Stimulated activated effector memory CD8-positive, alpha-beta T cell treated with anti-CD3 and anti-CD28 coated beads, Interleukin-12 subunit alpha, Interleukin-12 subunit beta, amount 100 ng/mL, for 72 hours (primary cell): Measurements from ENCODE around the gene TARBP1.
"Not testable (repeated sequence)": the region's sequence is repeated elsewhere in the genome, so short reads cannot be mapped to it uniquely, and the experiment has no call there.

Experiments used
- ATAC-seq: fragments of 150-1000 bp; cut with Tn5 transposase; 2 replicates; pipeline ENCODE4 v1.10.0; 2021
- DNase-seq, 2 donors: peaks; one replicate each; pipeline ENCODE4 v3.0.0; 2021 to 2022; ENCODE audit warnings: low spot score in 2 of 2
- H3K27ac Mint-ChIP-seq: one replicate; pipeline ENCODE4 v1.8.0; 2022; ENCODE audit warnings: mild to moderate bottlenecking, mixed read lengths
- H3K36me3 Mint-ChIP-seq: one replicate; pipeline ENCODE4 v1.8.0; 2022; ENCODE audit warnings: mild to moderate bottlenecking, mixed read lengths
- H3K4me1 Mint-ChIP-seq: one replicate; pipeline ENCODE4 v1.8.0; 2022; ENCODE audit warnings: mixed read lengths
- H3K4me3 Mint-ChIP-seq: one replicate; pipeline ENCODE4 v1.8.0; 2022; ENCODE audit warnings: mild to moderate bottlenecking, mixed read lengths
- H3K9me3 Mint-ChIP-seq: one replicate; pipeline ENCODE4 v1.8.0; 2022; ENCODE audit warnings: mixed read lengths

Gene TARBP1

DNA sequence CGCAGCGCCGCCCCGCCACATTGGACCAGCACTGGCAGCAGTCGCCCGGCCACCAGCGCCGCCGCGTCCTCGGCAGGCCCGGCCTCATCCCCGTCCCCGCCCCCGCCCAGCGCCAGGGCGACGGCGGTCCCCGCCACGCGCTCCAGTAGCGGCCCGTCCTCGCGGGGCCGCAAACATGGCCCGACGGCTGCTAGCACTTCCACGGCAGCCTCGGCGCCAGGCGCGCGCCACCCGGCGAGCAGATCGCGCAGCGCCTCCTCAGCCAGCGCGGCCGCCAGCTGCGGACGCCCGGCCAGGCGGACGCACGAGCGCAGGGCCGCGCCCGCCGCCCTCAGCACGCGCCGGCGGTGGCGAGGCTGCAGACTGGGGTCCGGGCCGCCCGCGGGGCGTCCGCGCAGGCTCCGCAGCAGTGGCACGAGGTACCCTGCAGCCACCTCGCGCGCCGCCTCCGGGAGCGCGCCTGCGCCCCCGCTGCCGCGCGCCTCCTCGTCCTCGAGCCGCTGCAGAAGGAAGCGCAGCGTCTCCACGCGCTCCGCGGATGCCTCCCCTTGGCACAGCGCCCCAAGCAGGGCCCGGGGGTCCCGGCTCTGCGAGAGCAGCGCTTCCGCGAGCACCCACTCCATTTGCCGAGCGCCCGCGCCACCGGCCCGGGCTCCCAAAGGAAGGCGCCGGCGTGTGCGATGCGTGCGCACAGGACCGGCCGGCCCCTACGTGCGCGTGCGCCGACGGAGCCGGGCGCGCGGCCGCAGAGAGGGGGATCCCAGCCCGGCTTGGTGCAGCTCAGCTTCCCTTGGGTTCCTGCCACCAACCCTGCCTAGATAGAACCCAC lies at the start of gene TARBP1:
TARBP1 (minus strand) TSS at position 699 of the 829 bp plus-strand sequence; CDS start at position 623, 76 bp downstream.
- peaks cover 6% of the 10 kb centered on the region for H3K36me3 Mint-ChIP-seq
- H3K9me3 Mint-ChIP-seq = no peaks in the 10 kb centered on the region
- H3K27ac Mint-ChIP-seq = peak within 1 kb of the TSS; percentile 66
- H3K4me1 Mint-ChIP-seq = peaks cover 19% of the 10 kb centered on the region
- ATAC-seq (peak; percentile 84), DNase-seq (peak; percentile 67 to 87)
- peak within 1 kb of the TSS; percentile 70 for H3K4me3 Mint-ChIP-seq

DNA sequence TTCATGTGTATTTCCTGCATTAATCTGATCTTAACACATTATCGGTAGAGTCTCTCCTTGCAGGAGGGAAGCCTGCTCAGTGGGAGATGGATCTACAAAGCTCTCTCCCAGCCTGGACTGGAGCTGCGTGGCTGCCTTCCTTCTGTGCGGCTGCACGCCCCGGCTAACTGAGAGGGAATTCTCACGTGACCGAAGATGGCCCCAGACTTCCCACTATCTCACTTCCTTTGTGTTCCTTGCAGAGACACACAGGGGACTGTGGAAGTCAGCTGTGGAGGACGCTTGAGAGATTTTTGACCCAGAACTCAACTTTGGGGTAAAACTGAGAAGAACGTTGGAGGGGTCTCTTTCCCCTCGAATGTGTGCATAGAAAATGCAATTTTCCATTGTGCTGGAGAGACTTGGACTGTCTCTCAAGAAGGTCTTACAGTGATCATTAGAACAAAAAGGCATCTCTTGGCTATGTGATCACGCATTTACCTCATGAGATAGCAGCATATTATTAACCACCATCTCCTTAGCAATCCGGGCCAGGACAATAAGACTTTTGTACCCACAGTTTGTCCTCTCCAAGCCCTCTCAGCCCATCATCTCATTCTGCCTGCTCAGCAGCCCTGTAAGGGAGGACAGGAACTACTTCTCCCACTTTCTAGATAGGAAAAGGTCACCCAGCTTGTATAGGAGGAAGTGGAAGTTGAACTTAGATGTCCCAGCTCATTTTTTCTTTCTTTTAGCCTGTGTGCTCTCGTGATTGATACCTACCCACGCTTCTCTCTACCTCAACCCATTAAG lies 49.3 kb upstream of the TARBP1 start:
- no peak for ATAC-seq
- Mint-ChIP-seq H3K36me3 (no peaks in the 10 kb centered on the region), H3K9me3 (no peaks in the 10 kb centered on the region), H3K4me3 (no peak overlapping the region), H3K27ac (no peak overlapping the region), H3K4me1 (no peaks in the 10 kb centered on the region)
- no peak for DNase-seq

DNA sequence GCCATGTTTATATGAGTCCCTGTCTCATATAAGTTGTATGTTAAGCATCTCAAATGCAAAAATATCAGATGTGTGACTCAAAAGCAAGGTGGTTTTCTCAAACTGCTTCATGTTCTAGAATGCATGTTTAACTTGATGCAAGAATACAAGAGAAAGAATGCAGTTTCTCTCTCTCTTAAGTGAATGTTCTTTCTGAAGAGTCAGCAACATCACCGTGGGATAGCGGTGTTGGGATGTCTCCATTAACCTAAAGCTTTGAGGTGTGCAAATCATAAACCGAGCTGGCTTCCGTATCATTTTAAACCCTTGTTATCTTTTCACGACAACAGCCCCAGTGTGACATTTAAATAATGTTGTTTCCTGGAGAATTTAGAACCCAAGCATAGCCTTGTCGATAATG lies 48.4 kb upstream of the TARBP1 start:
- Mint-ChIP-seq H3K27ac (no peak overlapping the region), H3K36me3 (no peaks in the 10 kb centered on the region), H3K4me1 (no peaks in the 10 kb centered on the region), H3K4me3 (no peak overlapping the region), H3K9me3 (no peaks in the 10 kb centered on the region)
- ATAC-seq (no peak), DNase-seq (no peak)

GRCh38 chr1:234526922-234527321 lies 47.9 kb upstream of the TARBP1 start:
- Mint-ChIP-seq H3K27ac (no peak overlapping the region), H3K4me1 (no peaks in the 10 kb centered on the region), H3K4me3 (no peak overlapping the region), H3K36me3 (no peaks in the 10 kb centered on the region), H3K9me3 (no peaks in the 10 kb centered on the region)
- ATAC-seq = no peak
- DNase-seq = no peak

DNA sequence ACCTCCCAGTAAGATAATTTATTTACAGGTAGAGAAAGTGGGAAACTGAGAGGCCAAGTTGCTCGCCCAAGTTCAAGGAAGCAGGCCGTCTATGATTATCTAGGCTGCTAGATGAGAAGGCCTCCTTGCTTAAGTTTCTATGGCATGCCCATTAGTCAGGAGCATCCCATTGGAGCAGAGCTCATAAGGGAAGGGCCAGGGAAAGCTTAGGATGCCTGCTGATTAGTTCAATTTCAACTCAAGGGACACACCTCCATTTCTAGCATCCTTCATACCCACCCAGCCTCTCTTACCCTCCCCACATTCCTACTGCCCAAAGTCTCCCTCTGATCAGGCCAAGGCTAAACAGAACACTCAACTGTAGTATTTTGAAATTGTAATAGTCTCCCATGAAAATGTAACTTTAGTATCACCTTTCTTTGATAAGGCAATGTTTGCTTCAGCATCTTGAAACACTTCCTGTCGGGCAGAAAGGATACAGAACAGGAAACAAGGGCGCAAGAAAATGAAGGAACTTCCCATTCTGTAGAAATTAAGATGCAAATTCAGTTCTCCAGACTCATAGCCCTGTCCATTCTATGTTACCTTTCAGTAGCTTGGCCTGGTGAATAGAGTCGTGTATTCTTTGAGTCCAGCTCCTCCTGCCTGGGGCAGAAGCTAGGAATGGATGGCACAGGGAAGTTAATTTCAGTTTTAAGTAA lies 46.3 kb upstream of the TARBP1 start:
- Mint-ChIP-seq H3K4me3 (no peak overlapping the region), H3K9me3 (no peaks in the 10 kb centered on the region), H3K4me1 (no peaks in the 10 kb centered on the region), H3K27ac (no peak overlapping the region), H3K36me3 (no peaks in the 10 kb centered on the region)
- DNase-seq (no peak), ATAC-seq (no peak)

DNA sequence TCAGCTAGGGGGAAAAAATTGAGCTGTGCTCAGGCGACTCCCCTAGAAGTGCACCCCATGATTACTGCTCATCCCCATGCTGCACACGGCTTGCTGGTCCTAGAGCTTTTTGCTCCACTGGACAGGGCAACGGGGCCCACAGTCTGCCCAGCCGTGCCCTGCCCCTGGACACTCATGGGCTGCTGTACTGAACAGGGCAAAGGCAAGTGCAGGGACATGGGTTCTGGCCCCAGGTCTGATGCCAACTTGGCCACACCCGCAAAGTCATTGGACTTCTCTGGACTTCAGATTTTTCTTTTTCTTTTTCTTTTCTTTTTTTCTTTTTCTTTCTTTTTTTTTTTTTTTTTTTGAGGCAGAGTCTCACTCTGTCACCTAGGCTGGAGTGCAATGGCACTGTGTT lies 42.9 kb upstream of the TARBP1 start:
- H3K27ac Mint-ChIP-seq = no peak overlapping the region
- H3K9me3 Mint-ChIP-seq = no peaks in the 10 kb centered on the region
- peaks cover 11% of the 10 kb centered on the region for H3K4me1 Mint-ChIP-seq
- ATAC-seq (no peak), DNase-seq (no peak)
- no peaks in the 10 kb centered on the region for H3K36me3 Mint-ChIP-seq
- H3K4me3 Mint-ChIP-seq = no peak overlapping the region

- Mint-ChIP-seq H3K27ac (no peak overlapping the region), H3K4me3 (no peak overlapping the region), H3K9me3 (no peaks in the 10 kb centered on the region), H3K4me1 (peaks cover 11% of the 10 kb centered on the region), H3K36me3 (no peaks in the 10 kb centered on the region)
- DNase-seq (no peak), ATAC-seq (no peak)
Measured at GRCh38 chr1:234520908-234521817, 42.2 kb upstream of the TARBP1 start.

GRCh38 chr1:234519506-234519905 lies 40.5 kb upstream of the TARBP1 start:
- H3K9me3 Mint-ChIP-seq = no peaks in the 10 kb centered on the region
- DNase-seq (no peak), ATAC-seq (no peak)
- no peak overlapping the region for H3K4me3 Mint-ChIP-seq
- no peaks in the 10 kb centered on the region for H3K36me3 Mint-ChIP-seq
- H3K27ac Mint-ChIP-seq = no peak overlapping the region
- H3K4me1 Mint-ChIP-seq = peaks cover 11% of the 10 kb centered on the region

DNA sequence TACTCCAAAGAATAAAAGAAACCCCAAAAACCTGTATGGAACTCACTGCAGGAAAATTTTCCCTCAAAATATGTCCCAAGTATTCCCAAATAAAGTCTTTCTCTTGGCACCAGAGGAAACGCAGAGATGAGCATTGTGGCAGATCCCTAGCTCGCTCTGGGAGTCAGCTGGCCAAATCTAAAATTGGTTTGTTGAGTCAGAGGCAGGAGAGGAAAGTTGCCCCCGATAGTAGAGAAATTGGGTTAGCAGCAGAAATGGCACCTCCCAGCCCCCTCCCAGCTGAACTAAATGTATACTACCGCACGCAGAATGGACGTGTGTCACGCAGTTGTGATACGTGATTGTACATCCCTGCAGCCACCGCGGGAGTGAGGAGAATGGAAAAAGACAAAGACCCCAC lies 39.9 kb upstream of the TARBP1 start:
- ATAC-seq = no peak
- Mint-ChIP-seq H3K4me1 (peaks cover 11% of the 10 kb centered on the region), H3K27ac (no peak overlapping the region), H3K9me3 (no peaks in the 10 kb centered on the region), H3K4me3 (no peak overlapping the region), H3K36me3 (no peaks in the 10 kb centered on the region)
- DNase-seq = no peak

GRCh38 chr1:234518086-234518485 lies 39.1 kb upstream of the TARBP1 start:
- ATAC-seq, H3K9me3 Mint-ChIP-seq, DNase-seq, H3K36me3 Mint-ChIP-seq, H3K4me3 Mint-ChIP-seq: not testable (repeated sequence)
- H3K4me1 Mint-ChIP-seq = peaks cover 11% of the 10 kb centered on the region
- H3K27ac Mint-ChIP-seq = peak overlapping the region; percentile 7

- Mint-ChIP-seq H3K4me3 (no peak overlapping the region), H3K9me3 (no peaks in the 10 kb centered on the region), H3K27ac (peak overlapping the region; percentile 7), H3K36me3 (no peaks in the 10 kb centered on the region), H3K4me1 (peaks cover 11% of the 10 kb centered on the region)
- no peak for ATAC-seq
- DNase-seq = no peak
Measured at GRCh38 chr1:234517110-234517802, 38.3 kb upstream of the TARBP1 start.

DNA sequence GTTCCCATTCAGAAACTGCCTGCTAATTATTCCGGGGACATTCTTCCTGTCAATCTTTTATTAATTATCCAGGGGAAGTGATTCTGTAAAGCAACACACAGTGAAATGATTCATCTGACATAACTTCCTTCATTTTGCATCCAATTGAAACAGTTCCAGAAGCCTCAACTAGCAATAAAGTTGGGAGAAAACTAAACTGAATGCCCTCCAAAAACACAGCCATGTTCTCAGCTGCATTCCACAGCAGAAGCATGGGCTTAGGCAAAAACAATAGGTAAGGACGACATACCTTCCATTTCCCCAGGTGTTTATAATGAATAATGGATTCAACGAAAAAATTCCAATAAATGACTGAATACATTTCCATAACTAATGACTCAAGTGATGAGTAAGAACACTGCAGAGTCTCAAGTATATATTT lies 36.9 kb upstream of the TARBP1 start:
- no peak overlapping the region for H3K27ac Mint-ChIP-seq

DNA sequence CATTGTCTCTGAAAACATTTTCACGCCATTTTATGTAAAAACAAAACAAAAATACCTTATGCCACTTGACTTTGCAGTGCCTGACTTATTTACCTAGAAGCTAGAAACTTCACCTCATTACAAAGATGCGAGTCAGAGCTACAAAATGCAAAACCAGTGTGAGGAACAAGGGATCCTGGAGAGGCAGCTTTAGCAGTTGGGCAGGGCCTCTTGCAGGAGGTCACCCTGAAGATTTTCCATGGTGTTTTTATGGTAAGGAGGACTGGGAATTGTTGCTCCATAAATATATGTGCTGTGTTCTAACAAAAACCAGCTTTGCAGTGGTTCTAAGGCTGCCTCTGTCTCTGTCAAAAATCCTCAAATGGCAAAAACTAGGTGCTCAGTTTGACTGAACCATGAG lies 36.4 kb upstream of the TARBP1 start:
- peaks cover 11% of the 10 kb centered on the region for H3K4me1 Mint-ChIP-seq
- ATAC-seq (no peak), DNase-seq (no peak)
- H3K9me3 Mint-ChIP-seq = no peaks in the 10 kb centered on the region
- H3K27ac Mint-ChIP-seq = no peak overlapping the region
- H3K36me3 Mint-ChIP-seq = no peaks in the 10 kb centered on the region
- no peak overlapping the region for H3K4me3 Mint-ChIP-seq

More for the DNA sequence above, 36.9 kb upstream of the TARBP1 start:
- ATAC-seq = no peak
- H3K9me3 Mint-ChIP-seq = no peaks in the 10 kb centered on the region
- H3K36me3 Mint-ChIP-seq = no peaks in the 10 kb centered on the region
- no peak for DNase-seq
- peaks cover 11% of the 10 kb centered on the region for H3K4me1 Mint-ChIP-seq
- H3K4me3 Mint-ChIP-seq = no peak overlapping the region

DNA sequence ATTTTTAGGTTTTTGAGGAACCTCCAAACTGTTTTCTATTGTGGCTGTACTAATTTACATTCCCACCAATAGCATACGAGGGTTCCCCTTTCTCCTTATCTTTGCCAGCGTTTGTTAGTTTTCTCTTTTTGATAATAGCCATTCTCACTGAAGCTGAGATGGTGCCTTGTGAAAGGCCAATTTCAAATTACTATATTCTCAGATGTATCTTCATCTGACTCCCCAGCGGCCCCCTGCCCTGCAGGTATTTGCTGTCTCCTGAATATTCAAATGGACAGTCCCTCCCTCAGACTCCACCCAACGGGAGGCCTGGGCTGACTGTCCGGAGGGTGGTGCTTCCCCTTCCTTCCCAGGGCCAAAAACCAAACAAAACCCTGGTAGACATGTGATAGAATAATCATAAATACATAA lies 33.5 kb upstream of the TARBP1 start:
- ATAC-seq (no peak), DNase-seq (no peak)
- Mint-ChIP-seq H3K4me1 (peaks cover 6% of the 10 kb centered on the region), H3K4me3 (no peak overlapping the region), H3K27ac (no peak overlapping the region), H3K9me3 (no peaks in the 10 kb centered on the region), H3K36me3 (no peaks in the 10 kb centered on the region)
